ENCODE data around the gene APOL3.

APOL3 gene

DNA sequence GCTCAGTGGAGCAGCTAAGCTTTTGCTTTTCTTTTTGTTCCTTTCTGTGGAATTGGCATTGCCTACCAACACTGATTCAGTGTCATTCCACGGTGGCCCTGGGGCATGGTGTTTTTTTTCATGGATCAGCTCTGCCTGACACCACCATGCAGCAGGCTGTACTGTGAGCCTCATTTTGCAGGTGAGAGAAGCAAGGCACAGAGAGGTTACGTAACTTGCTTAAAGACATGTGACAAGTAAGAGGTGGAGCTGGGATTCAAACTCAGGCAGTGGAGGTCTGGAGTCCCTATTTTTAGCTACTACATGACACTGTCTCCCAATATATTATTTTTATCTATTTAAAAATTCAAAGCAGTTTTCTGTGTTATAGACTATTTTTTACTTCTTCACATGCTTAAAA lies 44.4 kb downstream of the APOL3 start:
- TF ChIP-seq, protein P1, sequence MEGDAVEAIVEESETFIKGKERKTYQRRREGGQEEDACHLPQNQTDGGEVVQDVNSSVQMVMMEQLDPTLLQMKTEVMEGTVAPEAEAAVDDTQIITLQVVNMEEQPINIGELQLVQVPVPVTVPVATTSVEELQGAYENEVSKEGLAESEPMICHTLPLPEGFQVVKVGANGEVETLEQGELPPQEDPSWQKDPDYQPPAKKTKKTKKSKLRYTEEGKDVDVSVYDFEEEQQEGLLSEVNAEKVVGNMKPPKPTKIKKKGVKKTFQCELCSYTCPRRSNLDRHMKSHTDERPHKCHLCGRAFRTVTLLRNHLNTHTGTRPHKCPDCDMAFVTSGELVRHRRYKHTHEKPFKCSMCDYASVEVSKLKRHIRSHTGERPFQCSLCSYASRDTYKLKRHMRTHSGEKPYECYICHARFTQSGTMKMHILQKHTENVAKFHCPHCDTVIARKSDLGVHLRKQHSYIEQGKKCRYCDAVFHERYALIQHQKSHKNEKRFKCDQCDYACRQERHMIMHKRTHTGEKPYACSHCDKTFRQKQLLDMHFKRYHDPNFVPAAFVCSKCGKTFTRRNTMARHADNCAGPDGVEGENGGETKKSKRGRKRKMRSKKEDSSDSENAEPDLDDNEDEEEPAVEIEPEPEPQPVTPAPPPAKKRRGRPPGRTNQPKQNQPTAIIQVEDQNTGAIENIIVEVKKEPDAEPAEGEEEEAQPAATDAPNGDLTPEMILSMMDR (IDR thresholded peaks at IDR 0.05; ENCODE audit: low read depth, low read length, missing control alignments) = no peak
- no peak overlapping the region for H3K4me3 ChIP-seq (ENCODE audit: low read depth, low read length)
- no peak for DNase-seq (ENCODE audit: low read depth)
- in situ Hi-C loops (cut with HindIII; ENCODE audit: low sequenced_read_pairs) = no loop called here

- no peak for DNase-seq (ENCODE audit: low read depth)
- in situ Hi-C loops (cut with HindIII; ENCODE audit: low sequenced_read_pairs) = no loop called here
- no peak overlapping the region for H3K4me3 ChIP-seq (ENCODE audit: low read depth, low read length)
- TF ChIP-seq, protein P1 (IDR thresholded peaks at IDR 0.05; ENCODE audit: low read depth, low read length, missing control alignments) = no peak
Observed at GRCh38 chr22:36113121-36113520, 47.4 kb downstream of the APOL3 start.

GRCh38 chr22:36111316-36111715 lies 49.2 kb downstream of the APOL3 start:
- in situ Hi-C loops (cut with HindIII; ENCODE audit: low sequenced_read_pairs) = no loop called here
- no peak for DNase-seq (ENCODE audit: low read depth)
- H3K4me3 ChIP-seq (ENCODE audit: low read depth, low read length) = no peak overlapping the region
- TF ChIP-seq, protein P1 (IDR thresholded peaks at IDR 0.05; ENCODE audit: low read depth, low read length, missing control alignments) = no peak

DNA sequence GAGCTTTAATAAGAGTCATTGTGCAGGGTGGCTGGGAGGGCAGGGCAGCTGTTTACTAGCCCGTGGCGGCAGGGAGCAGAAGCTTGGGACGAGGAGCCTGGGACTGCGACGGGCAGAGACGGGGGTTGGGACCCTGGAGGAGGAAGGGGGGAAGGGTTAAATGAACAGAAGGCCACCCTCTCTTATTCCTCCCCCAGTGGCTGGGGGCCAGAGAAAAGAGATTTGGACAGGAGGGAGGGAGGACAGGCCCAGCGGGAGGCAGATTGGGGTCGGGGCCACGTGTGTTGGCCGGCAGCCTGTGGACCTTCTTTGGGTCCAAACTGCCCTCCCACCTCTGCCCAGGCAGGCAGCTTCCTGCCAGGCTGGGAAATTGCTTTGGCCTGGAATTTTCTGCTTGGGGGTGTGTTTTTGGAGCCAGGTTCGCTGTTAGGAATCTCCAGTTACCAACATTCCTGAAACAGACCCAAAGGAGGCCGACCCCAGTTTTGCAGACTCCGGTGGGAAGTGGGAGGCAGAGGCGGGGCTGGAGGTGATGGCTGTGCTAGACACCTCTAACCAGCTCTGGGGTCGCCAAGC lies 50.2 kb downstream of the APOL3 start:
- no peak overlapping the region for H3K4me3 ChIP-seq (ENCODE audit: low read depth, low read length)
- in situ Hi-C loops (cut with HindIII; ENCODE audit: low sequenced_read_pairs) = no loop called here
- TF ChIP-seq, protein P1 (IDR thresholded peaks at IDR 0.05; ENCODE audit: low read depth, low read length, missing control alignments) = no peak
- DNase-seq (ENCODE audit: low read depth) = peak; percentile 32

- H3K4me3 ChIP-seq (ENCODE audit: low read depth, low read length) = no peak overlapping the region
- TF ChIP-seq, protein P1 (IDR thresholded peaks at IDR 0.05; ENCODE audit: low read depth, low read length, missing control alignments) = no peak
- in situ Hi-C loops (cut with HindIII; ENCODE audit: low sequenced_read_pairs) = no loop called here
- no peak for DNase-seq (ENCODE audit: low read depth)
Observed at GRCh38 chr22:36107436-36107835, 53.1 kb downstream of the APOL3 start.

GRCh38 chr22:36106910-36107309 lies 53.6 kb downstream of the APOL3 start:
- H3K4me3 ChIP-seq (ENCODE audit: low read depth, low read length) = no peak overlapping the region
- in situ Hi-C loops (cut with HindIII; ENCODE audit: low sequenced_read_pairs) = no loop called here
- TF ChIP-seq, protein P1 (IDR thresholded peaks at IDR 0.05; ENCODE audit: low read depth, low read length, missing control alignments) = no peak
- no peak for DNase-seq (ENCODE audit: low read depth)

Data from astrocyte of the cerebellum (primary cell).